ENCODE data around the gene RNF115.

- TF ChIP-seq, protein P1, sequence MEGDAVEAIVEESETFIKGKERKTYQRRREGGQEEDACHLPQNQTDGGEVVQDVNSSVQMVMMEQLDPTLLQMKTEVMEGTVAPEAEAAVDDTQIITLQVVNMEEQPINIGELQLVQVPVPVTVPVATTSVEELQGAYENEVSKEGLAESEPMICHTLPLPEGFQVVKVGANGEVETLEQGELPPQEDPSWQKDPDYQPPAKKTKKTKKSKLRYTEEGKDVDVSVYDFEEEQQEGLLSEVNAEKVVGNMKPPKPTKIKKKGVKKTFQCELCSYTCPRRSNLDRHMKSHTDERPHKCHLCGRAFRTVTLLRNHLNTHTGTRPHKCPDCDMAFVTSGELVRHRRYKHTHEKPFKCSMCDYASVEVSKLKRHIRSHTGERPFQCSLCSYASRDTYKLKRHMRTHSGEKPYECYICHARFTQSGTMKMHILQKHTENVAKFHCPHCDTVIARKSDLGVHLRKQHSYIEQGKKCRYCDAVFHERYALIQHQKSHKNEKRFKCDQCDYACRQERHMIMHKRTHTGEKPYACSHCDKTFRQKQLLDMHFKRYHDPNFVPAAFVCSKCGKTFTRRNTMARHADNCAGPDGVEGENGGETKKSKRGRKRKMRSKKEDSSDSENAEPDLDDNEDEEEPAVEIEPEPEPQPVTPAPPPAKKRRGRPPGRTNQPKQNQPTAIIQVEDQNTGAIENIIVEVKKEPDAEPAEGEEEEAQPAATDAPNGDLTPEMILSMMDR (IDR thresholded peaks at IDR 0.05), result no peak
- no peak for TF ChIP-seq POLR2A (IDR thresholded peaks at IDR 0.05)
These were observed 17.5 kb downstream of the RNF115 start for GRCh38 chr1:145806408-145806807.

All from body of pancreas (tissue), 4 donors.